Right atrium auricular region (tissue), 2 donors: Measurements from ENCODE around the gene TSEN54. TPM values are rescaled to one million over a fixed set of nuclear protein-coding genes. Genes with fewer than 3 reads are reported as not detected.

Source experiments
- DNase-seq: peaks from one replicate; pipeline ENCODE4 v3.0.0-alpha.2; 2019; ENCODE audit warnings: low spot score
- H3K27ac ChIP-seq, 2 donors: fragments of 200-600 bp; sonication (generic); 1 replicate in 1 of 2; 2 replicates in 1 of 2; pipeline ENCODE4 v1.5.1; 2016 to 2019
- H3K27me3 ChIP-seq, 2 donors: fragments of 200-600 bp; sonication (generic); one replicate each; pipeline versions ENCODE4 v1.5.1 to v1.6.0; 2017 to 2019
- H3K36me3 ChIP-seq: fragments of 200-600 bp; sonication (generic); one replicate; pipeline ENCODE4 v1.5.1; 2016
- H3K4me1 ChIP-seq, 2 donors: fragments of 200-600 bp; sonication (generic); one replicate each; pipeline versions ENCODE4 v1.5.1 to v1.6.0; 2017 to 2019
- H3K4me3 ChIP-seq, 2 donors: fragments of 200-600 bp; sonication (generic); 1 replicate in 1 of 2; 2 replicates in 1 of 2; pipeline ENCODE4 v1.5.1; 2017 to 2019; ENCODE audit warnings: mild to moderate bottlenecking in 1 of 2, moderate library complexity in 1 of 2
- H3K9me3 ChIP-seq, 2 donors: fragments of 200-600 bp; sonication (generic); one replicate each; pipeline ENCODE4 v1.5.1; 2019
- CTCF ChIP-seq, 2 donors: fragments of 200-600 bp; sonication (generic); IDR thresholded peaks; one replicate each; pipeline ENCODE4 v1.5.1; 2019; ENCODE audit warnings: antibody characterized with exemption in 2 of 2
- total RNA-seq, 2 donors: library from RNA; depleted of rRNA; stranded (reverse); fragments of >200 nt; gene quantifications; one replicate each; pipeline ENCODE4 v1.1.0, GENCODE V29; 2016

Gene TSEN54
- total RNA-seq, 2 donors from 2014 or later = 9.6 to 13.8 TPM

- TF ChIP-seq CTCF (IDR thresholded peaks at IDR 0.05) = no peak
- Histone ChIP-seq H3K9me3 (no peaks in the 10 kb centered on the region), H3K36me3 (no peaks in the 10 kb centered on the region), H3K4me3 (no peak overlapping the region), H3K27ac (no peak overlapping the region), H3K4me1 (peaks cover 0 to 19% of the 10 kb centered on the region in 2 donors), H3K27me3 (no peaks in the 10 kb centered on the region)
- no peak for DNase-seq
These were observed 39.4 kb downstream of the TSEN54 start for GRCh38 chr17:75555679-75556153.

GRCh38 chr17:75557075-75557851 lies 40.9 kb downstream of the TSEN54 start:
- no peak for DNase-seq
- TF ChIP-seq CTCF (IDR thresholded peaks at IDR 0.05) = no peak
- Histone ChIP-seq H3K4me3 (no peak overlapping the region), H3K36me3 (no peaks in the 10 kb centered on the region), H3K27me3 (no peaks in the 10 kb centered on the region), H3K4me1 (peaks cover 0 to 19% of the 10 kb centered on the region in 2 donors), H3K27ac (peak overlapping the region in 1 of 2 donors; percentile 29), H3K9me3 (no peaks in the 10 kb centered on the region)

- no peak for TF ChIP-seq CTCF (IDR thresholded peaks at IDR 0.05)
- peaks cover 2% of the 10 kb centered on the region for H3K36me3 ChIP-seq
- no peaks in the 10 kb centered on the region for H3K27me3 ChIP-seq
- no peak overlapping the region for H3K27ac ChIP-seq
- no peak for DNase-seq
- peaks cover 0 to 15% of the 10 kb centered on the region in 2 donors for H3K4me1 ChIP-seq
- H3K9me3 ChIP-seq = no peaks in the 10 kb centered on the region
- no peak overlapping the region for H3K4me3 ChIP-seq
These were observed 41.7 kb downstream of the TSEN54 start for GRCh38 chr17:75557852-75558665.

- no peaks in the 10 kb centered on the region for H3K27me3 ChIP-seq
- no peak overlapping the region for H3K4me3 ChIP-seq
- TF ChIP-seq CTCF (IDR thresholded peaks at IDR 0.05) = no peak
- peaks cover 11% of the 10 kb centered on the region for H3K36me3 ChIP-seq
- no peaks in the 10 kb centered on the region for H3K9me3 ChIP-seq
- H3K27ac ChIP-seq = no peak overlapping the region
- DNase-seq = no peak
- peaks cover 0 to 10% of the 10 kb centered on the region in 2 donors for H3K4me1 ChIP-seq
These were observed 42.6 kb downstream of the TSEN54 start for GRCh38 chr17:75558666-75559530.

- DNase-seq = no peak
- no peak for TF ChIP-seq CTCF (IDR thresholded peaks at IDR 0.05)
These were observed 43.7 kb downstream of the TSEN54 start for GRCh38 chr17:75559958-75560533.

More at GRCh38 chr17:75559958-75560533, 43.7 kb downstream of the TSEN54 start:
- no peaks in the 10 kb centered on the region for H3K9me3 ChIP-seq
- no peak overlapping the region for H3K4me3 ChIP-seq
- no peak overlapping the region for H3K27ac ChIP-seq
- H3K27me3 ChIP-seq = no peaks in the 10 kb centered on the region
- peaks cover 20% of the 10 kb centered on the region for H3K36me3 ChIP-seq
- peaks cover 0 to 10% of the 10 kb centered on the region in 2 donors for H3K4me1 ChIP-seq
